MCF 10A (cell line): ENCODE data around the gene SRPRA. TPM values are rescaled to one million over a fixed set of nuclear protein-coding genes. Genes with fewer than 3 reads are reported as not detected.

Experiments
- BruUV-seq: library from RNA; stranded (reverse); fragments of 400-500 nt; replicated peaks from 2 replicates; lab custom pipeline; 2021; lab: Mats Ljungman, UMichigan
- CTCF ChIA-PET: fragments of 300-600 bp; sonication (Branson Sonifier 250); formaldehyde crosslinking; extraction: SDS; loops from one replicate; lab custom pipeline; 2021; ENCODE audit warnings: antibody characterized with exemption, inconsistent platforms; lab: Yijun Ruan, JAX
- POLR2A ChIA-PET: fragments of 300-600, 350-650 bp; sonication (Branson Sonifier 250); formaldehyde crosslinking; extraction: SDS; loops from one replicate; lab custom pipeline; 2020; ENCODE audit warnings: antibody characterized with exemption, inconsistent platforms; lab: Yijun Ruan, JAX
- DNase-seq: peaks from one replicate; pipeline ENCODE4 v3.0.0-alpha.2; 2018; ENCODE audit not compliant: unreplicated experiment
- H3K27ac Mint-ChIP-seq: one replicate; pipeline ENCODE4 v1.8.0; 2022; ENCODE audit warnings: mild to moderate bottlenecking, low read depth, mixed read lengths; ENCODE audit not compliant: unreplicated experiment
- H3K27me3 Mint-ChIP-seq: one replicate; pipeline ENCODE4 v1.8.0; 2022; ENCODE audit warnings: mixed read lengths; ENCODE audit not compliant: insufficient read depth, unreplicated experiment
- H3K36me3 Mint-ChIP-seq: one replicate; pipeline ENCODE4 v1.8.0; 2022; ENCODE audit warnings: mild to moderate bottlenecking, moderate library complexity, mixed read lengths; ENCODE audit not compliant: insufficient read depth, unreplicated experiment
- H3K4me1 Mint-ChIP-seq: one replicate; pipeline ENCODE4 v1.8.0; 2022; ENCODE audit warnings: mixed read lengths; ENCODE audit not compliant: insufficient read depth, unreplicated experiment
- H3K4me3 Mint-ChIP-seq: one replicate; pipeline ENCODE4 v1.8.0; 2022; ENCODE audit warnings: mild to moderate bottlenecking, moderate library complexity, mixed read lengths; ENCODE audit not compliant: unreplicated experiment
- H3K9me3 Mint-ChIP-seq: one replicate; pipeline ENCODE4 v1.8.0; 2022; ENCODE audit warnings: mixed read lengths; ENCODE audit not compliant: unreplicated experiment
- intact Hi-C: fragments of 100-400 bp; cut with micrococcal nuclease; formaldehyde crosslinking; loops from 2 replicates; pipeline ENCODE4 v1.14.1; 2022
- total RNA-seq: library from RNA; stranded (reverse); gene quantifications from 2 replicates; pipeline ENCODE4 v1.2.3, GENCODE V29; 2022
- TF ChIP-seq, protein P1 (sequence below): fragments of 200-600 bp; IDR thresholded peaks from one replicate; pipeline ENCODE4 v1.8.0; 2022; ENCODE audit warnings: antibody characterized with exemption, mild to moderate bottlenecking; ENCODE audit not compliant: unreplicated experiment

SRPRA gene
- total RNA-seq, 1 experiment from 2014 or later, result 176 TPM

GRCh38 chr11:126265811-126266210 is 2.9 kb downstream of the SRPRA start:
- Mint-ChIP-seq H3K27ac (no peak overlapping the region), H3K27me3 (no peaks in the 10 kb centered on the region), H3K4me3 (no peak overlapping the region), H3K4me1 (peaks cover 20% of the 10 kb centered on the region), H3K36me3 (peaks cover 75% of the 10 kb centered on the region), H3K9me3 (no peaks in the 10 kb centered on the region)
- POLR2A ChIA-PET, result no interaction called here
- no peak for DNase-seq
- TF ChIP-seq, protein P1, sequence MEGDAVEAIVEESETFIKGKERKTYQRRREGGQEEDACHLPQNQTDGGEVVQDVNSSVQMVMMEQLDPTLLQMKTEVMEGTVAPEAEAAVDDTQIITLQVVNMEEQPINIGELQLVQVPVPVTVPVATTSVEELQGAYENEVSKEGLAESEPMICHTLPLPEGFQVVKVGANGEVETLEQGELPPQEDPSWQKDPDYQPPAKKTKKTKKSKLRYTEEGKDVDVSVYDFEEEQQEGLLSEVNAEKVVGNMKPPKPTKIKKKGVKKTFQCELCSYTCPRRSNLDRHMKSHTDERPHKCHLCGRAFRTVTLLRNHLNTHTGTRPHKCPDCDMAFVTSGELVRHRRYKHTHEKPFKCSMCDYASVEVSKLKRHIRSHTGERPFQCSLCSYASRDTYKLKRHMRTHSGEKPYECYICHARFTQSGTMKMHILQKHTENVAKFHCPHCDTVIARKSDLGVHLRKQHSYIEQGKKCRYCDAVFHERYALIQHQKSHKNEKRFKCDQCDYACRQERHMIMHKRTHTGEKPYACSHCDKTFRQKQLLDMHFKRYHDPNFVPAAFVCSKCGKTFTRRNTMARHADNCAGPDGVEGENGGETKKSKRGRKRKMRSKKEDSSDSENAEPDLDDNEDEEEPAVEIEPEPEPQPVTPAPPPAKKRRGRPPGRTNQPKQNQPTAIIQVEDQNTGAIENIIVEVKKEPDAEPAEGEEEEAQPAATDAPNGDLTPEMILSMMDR, result no peak
- CTCF ChIA-PET, result interaction anchor here (0.7 to 1.5 kb wide), 2 partner anchors 53 to 56 kb away, joined by 3 to 5 read pairs; no protein-coding TSS in a partner anchor
- intact Hi-C loops, result loop anchor here (5.0 kb wide), 1 partner anchor 344 kb away; no protein-coding TSS in a partner anchor
- BruUV-seq, result no TSS peak

DNA sequence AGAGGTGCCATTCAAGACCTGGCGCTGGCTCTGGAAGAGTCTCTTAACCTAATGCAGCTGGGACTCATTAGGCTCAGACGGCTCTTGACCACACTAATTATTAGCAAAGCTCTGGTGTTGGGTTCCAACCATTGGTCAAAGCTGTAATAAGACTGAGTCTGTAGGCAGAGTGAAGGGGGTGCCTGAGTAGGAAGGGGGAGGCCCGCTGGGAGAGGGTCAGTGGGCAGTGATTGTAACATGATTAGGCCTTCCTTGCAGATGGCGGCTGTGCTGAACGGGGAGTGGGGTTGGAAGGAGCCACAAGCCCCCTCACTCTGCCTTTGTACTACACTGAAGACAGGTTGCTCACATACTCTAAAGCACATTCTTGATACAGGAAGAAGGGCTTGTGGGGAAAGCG is 5.2 kb downstream of the SRPRA start:
- POLR2A ChIA-PET, result no interaction called here
- intact Hi-C loops, result no loop called here
- Mint-ChIP-seq H3K27ac (no peak overlapping the region), H3K36me3 (peaks cover 71% of the 10 kb centered on the region), H3K4me1 (peaks cover 5% of the 10 kb centered on the region), H3K27me3 (no peaks in the 10 kb centered on the region), H3K9me3 (no peaks in the 10 kb centered on the region), H3K4me3 (no peak overlapping the region)
- TF ChIP-seq, protein P1, result no peak
- BruUV-seq, result no TSS peak
- CTCF ChIA-PET, result interaction anchor here (0.6 kb wide), 1 partner anchor 47 kb away, joined by 3 read pairs; no protein-coding TSS in a partner anchor
- DNase-seq, result no peak

DNA sequence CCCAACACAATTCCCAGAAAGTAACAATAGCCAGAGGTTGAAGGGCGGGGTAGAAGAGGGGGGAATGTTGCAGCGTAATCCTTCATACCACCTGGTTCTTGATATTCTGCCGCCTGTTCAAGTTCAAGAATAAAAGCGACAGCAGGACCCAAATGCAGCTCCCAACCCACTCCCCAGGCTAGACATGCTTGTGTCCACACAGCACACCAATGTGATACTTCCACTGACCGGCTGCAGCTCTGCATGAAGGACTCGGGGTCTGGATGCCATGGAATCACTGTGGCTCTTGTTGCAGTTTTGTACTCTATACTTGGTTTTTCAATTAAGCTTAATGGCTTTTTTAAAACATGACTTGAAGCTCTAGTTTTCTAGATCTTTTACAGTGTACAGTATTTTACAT is 6.5 kb downstream of the SRPRA start:
- CTCF ChIA-PET, result interaction anchor here (0.7 kb wide), 1 partner anchor 538 kb away, joined by 3 read pairs; no protein-coding TSS in a partner anchor
- intact Hi-C loops, result no loop called here
- TF ChIP-seq, protein P1, result no peak
- DNase-seq, result no peak
- Mint-ChIP-seq H3K27me3 (no peaks in the 10 kb centered on the region), H3K27ac (no peak overlapping the region), H3K4me3 (no peak overlapping the region), H3K9me3 (no peaks in the 10 kb centered on the region), H3K4me1 (peaks cover 5% of the 10 kb centered on the region), H3K36me3 (peaks cover 61% of the 10 kb centered on the region)
- POLR2A ChIA-PET, result no interaction called here
- no TSS peak for BruUV-seq

DNA sequence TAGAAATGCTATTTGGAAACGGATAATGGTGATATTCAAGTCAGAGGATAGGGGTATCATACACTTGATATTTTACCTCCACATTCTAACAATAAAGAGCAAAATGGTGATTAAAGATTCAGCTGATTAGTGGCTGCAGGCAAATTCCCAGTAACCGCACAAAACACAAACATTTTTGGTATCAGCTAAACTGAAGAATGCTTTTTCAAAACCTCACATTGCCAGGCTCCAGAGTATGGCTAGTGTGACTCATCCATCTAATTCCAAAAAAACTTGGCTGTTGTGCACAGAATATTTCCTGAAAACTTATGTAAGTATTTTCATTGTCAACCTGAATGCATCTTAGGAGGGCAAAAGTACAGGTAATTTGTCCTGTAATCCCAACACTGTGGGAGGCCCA is 10.9 kb downstream of the SRPRA start:
- peak; percentile 26 for DNase-seq
- TF ChIP-seq, protein P1, result no peak

More for the DNA sequence above, 10.9 kb downstream of the SRPRA start:
- intact Hi-C loops, result no loop called here
- CTCF ChIA-PET, result interaction anchor here (0.6 kb wide), 1 partner anchor 33 kb away, joined by 4 read pairs; no protein-coding TSS in a partner anchor
- Mint-ChIP-seq H3K27ac (no peak overlapping the region), H3K4me1 (peaks cover 5% of the 10 kb centered on the region), H3K36me3 (peaks cover 33% of the 10 kb centered on the region), H3K9me3 (no peaks in the 10 kb centered on the region), H3K27me3 (no peaks in the 10 kb centered on the region), H3K4me3 (no peak overlapping the region)
- POLR2A ChIA-PET, result interaction anchor here (3.1 kb wide), 1 partner anchor 11 kb away, joined by 13 read pairs; the partner anchor contains the start of genes FOXRED1 and SRPRA
- no TSS peak for BruUV-seq
